Neural cell (in vitro differentiated cells): ENCODE measurements around the gene MAML3.

Experiments used
- EP300 ChIP-seq: fragments of 450-650 bp; conservative IDR thresholded peaks from 2 replicates; pipeline ENCODE4 v1.6.1; 2014; ENCODE audit warnings: antibody characterized with exemption, mild to moderate bottlenecking, moderate library complexity; ENCODE audit not compliant: poor library complexity, severe bottlenecking
- POLR2AphosphoS5 ChIP-seq: IDR thresholded peaks from 2 replicates; pipeline ENCODE4 v1.6.1; 2012
- REST ChIP-seq: IDR thresholded peaks from 2 replicates; pipeline ENCODE4 v1.6.1; 2012; ENCODE audit warnings: borderline replicate concordance
- SMC3 ChIP-seq: fragments of 450-650 bp; conservative IDR thresholded peaks from 2 replicates; pipeline ENCODE4 v1.6.1; 2014; ENCODE audit warnings: antibody characterized with exemption, mild to moderate bottlenecking, moderate library complexity; ENCODE audit not compliant: poor library complexity
- TF ChIP-seq, protein P1 (sequence below): fragments of 450-650 bp; IDR thresholded peaks from 2 replicates; pipeline ENCODE4 v1.5.1; 2014; ENCODE audit warnings: antibody characterized with exemption, mild to moderate bottlenecking, moderate library complexity; ENCODE audit not compliant: poor library complexity, severe bottlenecking

DNA sequence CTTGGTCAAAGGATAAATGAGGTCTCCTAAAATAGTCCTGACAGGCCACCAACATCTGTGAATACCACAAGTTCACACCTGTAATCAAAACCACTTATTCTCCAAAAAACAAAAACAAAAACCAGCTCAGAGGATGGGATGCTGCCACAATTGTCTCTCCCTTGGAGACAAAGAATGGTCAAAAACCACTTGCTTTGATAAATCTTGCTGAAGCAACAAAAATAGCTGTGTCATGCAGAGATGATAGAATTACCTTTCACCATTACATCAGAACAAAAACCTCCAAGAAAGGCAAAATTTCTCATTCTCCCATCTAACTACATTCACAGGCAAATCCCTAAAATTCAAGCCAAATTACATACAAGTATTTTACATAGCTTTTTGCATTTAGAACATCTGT is 180.4 kb downstream of the MAML3 start:
- TF ChIP-seq POLR2AphosphoS5 (no peak), EP300 (no peak), REST (no peak), SMC3 (no peak)
- TF ChIP-seq, protein P1, sequence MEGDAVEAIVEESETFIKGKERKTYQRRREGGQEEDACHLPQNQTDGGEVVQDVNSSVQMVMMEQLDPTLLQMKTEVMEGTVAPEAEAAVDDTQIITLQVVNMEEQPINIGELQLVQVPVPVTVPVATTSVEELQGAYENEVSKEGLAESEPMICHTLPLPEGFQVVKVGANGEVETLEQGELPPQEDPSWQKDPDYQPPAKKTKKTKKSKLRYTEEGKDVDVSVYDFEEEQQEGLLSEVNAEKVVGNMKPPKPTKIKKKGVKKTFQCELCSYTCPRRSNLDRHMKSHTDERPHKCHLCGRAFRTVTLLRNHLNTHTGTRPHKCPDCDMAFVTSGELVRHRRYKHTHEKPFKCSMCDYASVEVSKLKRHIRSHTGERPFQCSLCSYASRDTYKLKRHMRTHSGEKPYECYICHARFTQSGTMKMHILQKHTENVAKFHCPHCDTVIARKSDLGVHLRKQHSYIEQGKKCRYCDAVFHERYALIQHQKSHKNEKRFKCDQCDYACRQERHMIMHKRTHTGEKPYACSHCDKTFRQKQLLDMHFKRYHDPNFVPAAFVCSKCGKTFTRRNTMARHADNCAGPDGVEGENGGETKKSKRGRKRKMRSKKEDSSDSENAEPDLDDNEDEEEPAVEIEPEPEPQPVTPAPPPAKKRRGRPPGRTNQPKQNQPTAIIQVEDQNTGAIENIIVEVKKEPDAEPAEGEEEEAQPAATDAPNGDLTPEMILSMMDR: no peak
